Activated CD4-positive, alpha-beta T cell treated with anti-CD3 and anti-CD28 coated beads for 4 hours (primary cell): Measurements from ENCODE around the gene PLIN3.
"Not testable (repeated sequence)": the region's sequence is repeated elsewhere in the genome, so short reads cannot be mapped to it uniquely, and the experiment has no call there.

ENCODE experiments used
- DNase-seq, 2 donors: peaks; one replicate each; pipeline ENCODE4 v3.0.0-alpha.2; 2020

PLIN3 gene

GRCh38 chr19:4845975-4846374 lies 21.5 kb downstream of the PLIN3 start:
- DNase-seq, result not testable (repeated sequence)

GRCh38 chr19:4844348-4845179 lies 22.9 kb downstream of the PLIN3 start:
- no peak for DNase-seq

GRCh38 chr19:4843647-4843965 lies 23.9 kb downstream of the PLIN3 start:
- DNase-seq, result no peak

- no peak for DNase-seq
Measured at GRCh38 chr19:4839192-4839591, 28.3 kb downstream of the PLIN3 start.

- no peak for DNase-seq
Measured at GRCh38 chr19:4832776-4833175, 34.7 kb downstream of the PLIN3 start.

- not testable (repeated sequence) for DNase-seq
Measured at GRCh38 chr19:4831979-4832340, 35.5 kb downstream of the PLIN3 start.

- DNase-seq, result peak; percentile 85
Measured at GRCh38 chr19:4831304-4831978, 36.0 kb downstream of the PLIN3 start, which contains the start of gene TICAM1. TICAM1 (minus strand) TSS chr19:4831712; CDS start chr19:4818377, 13,335 bp downstream.

GRCh38 chr19:4830768-4831265 lies 36.6 kb downstream of the PLIN3 start:
- no peak for DNase-seq

GRCh38 chr19:4830332-4830731 lies 37.1 kb downstream of the PLIN3 start:
- no peak for DNase-seq

- DNase-seq, result no peak
Measured at GRCh38 chr19:4829001-4829712, 38.3 kb downstream of the PLIN3 start.

- no peak for DNase-seq
Measured at GRCh38 chr19:4823577-4823976, 43.9 kb downstream of the PLIN3 start.

GRCh38 chr19:4822354-4822753 lies 45.1 kb downstream of the PLIN3 start:
- not testable (repeated sequence) for DNase-seq

GRCh38 chr19:4821265-4821664 lies 46.2 kb downstream of the PLIN3 start:
- DNase-seq, result no peak

GRCh38 chr19:4817467-4818277 lies 49.8 kb downstream of the PLIN3 start:
- no peak for DNase-seq

- no peak for DNase-seq
Measured at GRCh38 chr19:4816950-4817278, 50.6 kb downstream of the PLIN3 start.

GRCh38 chr19:4816202-4816949 lies 51.1 kb downstream of the PLIN3 start:
- DNase-seq, result no peak

GRCh38 chr19:4815426-4816201 lies 51.9 kb downstream of the PLIN3 start:
- DNase-seq, result peak; percentile 75 to 77

- DNase-seq, result no peak
Measured at GRCh38 chr19:4814625-4815425, 52.6 kb downstream of the PLIN3 start.

GRCh38 chr19:4811328-4812131 lies 55.9 kb downstream of the PLIN3 start:
- peak; percentile 81 to 93 for DNase-seq
